SU-DHL-6 (cell line): ENCODE measurements around the gene DNAJC15.

Experiments used
- H2AFZ ChIP-seq: fragments of 200-600 bp; sonication (generic); 2 replicates; pipeline ENCODE4 v1.6.1; 2014; ENCODE audit warnings: low read depth, mild to moderate bottlenecking, moderate library complexity, mixed read lengths, antibody characterized with exemption, low read length; ENCODE audit not compliant: severe bottlenecking
- H3F3A ChIP-seq: fragments of 200-600 bp; shearing (Covaris generic); 2 replicates; pipeline ENCODE4 v1.6.0; 2016; ENCODE audit warnings: antibody characterized with exemption, mild to moderate bottlenecking; ENCODE audit not compliant: insufficient read depth
- H3K27ac ChIP-seq: fragments of 200-600 bp; sonication (generic); 2 replicates; pipeline ENCODE4 v1.5.1; 2016; ENCODE audit warnings: low read depth, mild to moderate bottlenecking, low read length, moderate library complexity, mixed read lengths
- H3K27me3 ChIP-seq: fragments of 200-600 bp; sonication (generic), shearing (Covaris generic); 2 replicates; pipeline ENCODE4 v1.6.0; 2014; ENCODE audit warnings: mild to moderate bottlenecking, low read length
- H3K36me3 ChIP-seq: fragments of 200-600 bp; sonication (generic); 2 replicates; pipeline ENCODE4 v1.6.1; 2014; ENCODE audit warnings: mild to moderate bottlenecking, low read length, mixed read lengths
- H3K4me2 ChIP-seq: fragments of 300-600, 200-600 bp; shearing (Covaris generic), sonication (generic); 2 replicates; pipeline ENCODE4 v1.6.0; 2014; ENCODE audit warnings: low read length, low read depth, mild to moderate bottlenecking; ENCODE audit not compliant: poor library complexity, severe bottlenecking
- H3K4me3 ChIP-seq: fragments of 200-600 bp; sonication (generic); 2 replicates; pipeline ENCODE4 v1.5.1; 2014; ENCODE audit warnings: antibody characterized with exemption, low read length, mild to moderate bottlenecking, mixed read lengths; ENCODE audit not compliant: insufficient read depth, poor library complexity, severe bottlenecking
- H3K79me2 ChIP-seq: fragments of 200-600 bp; sonication (generic); 2 replicates; pipeline ENCODE4 v1.6.1; 2014; ENCODE audit warnings: mild to moderate bottlenecking, low read length, moderate library complexity; ENCODE audit not compliant: insufficient read depth
- H3K9ac ChIP-seq: fragments of 200-600 bp; sonication (generic); 2 replicates; pipeline ENCODE4 v1.7.0; 2014; ENCODE audit warnings: mild to moderate bottlenecking, low read length
- H3K9me2 ChIP-seq: fragments of 200-600 bp; sonication (generic); replicated peaks from 2 replicates; pipeline ENCODE4 v1.6.1; 2014; ENCODE audit warnings: low read length; ENCODE audit not compliant: insufficient read depth
- H3K9me3 ChIP-seq: fragments of 200-600 bp; sonication (generic); 2 replicates; pipeline ENCODE4 v1.6.1; 2014; ENCODE audit warnings: low read length, mixed read lengths; ENCODE audit not compliant: insufficient read depth
- H4K20me1 ChIP-seq: fragments of 200-600 bp; sonication (generic); 2 replicates; pipeline ENCODE4 v1.6.1; 2014; ENCODE audit warnings: low read depth, mild to moderate bottlenecking, antibody characterized with exemption, low read length, moderate library complexity, mixed read lengths
- EZH2phosphoT487 ChIP-seq: fragments of 200-600 bp; sonication (generic), shearing (Covaris generic); conservative IDR thresholded peaks from 2 replicates; pipeline ENCODE4 v1.6.1; 2018; ENCODE audit warnings: mild to moderate bottlenecking, antibody characterized with exemption, low read length, moderate library complexity, mixed read lengths
- TF ChIP-seq, protein P1 (sequence below): fragments of 200-600 bp; sonication (generic); IDR thresholded peaks from one replicate; pipeline ENCODE4 v1.5.1; 2017; ENCODE audit warnings: antibody characterized with exemption, mild to moderate bottlenecking, low read length, moderate library complexity; ENCODE audit not compliant: insufficient read depth, poor library complexity, severe bottlenecking

The DNAJC15 gene

GRCh38 chr13:43095771-43096719, 72.7 kb downstream of the DNAJC15 start:
- Histone ChIP-seq H4K20me1 (no peaks in the 10 kb centered on the region), H3K27ac (no peak overlapping the region), H3K79me2 (no peaks in the 10 kb centered on the region), H3K9me3 (no peaks in the 10 kb centered on the region), H3K4me3 (no peak overlapping the region), H3K36me3 (no peaks in the 10 kb centered on the region), H3K27me3 (no peaks in the 10 kb centered on the region), H3K9me2 (no peaks in the 10 kb centered on the region), H3K4me2 (no peak overlapping the region), H2AFZ (no peak overlapping the region), H3F3A (no peaks in the 10 kb centered on the region), H3K9ac (no peak overlapping the region)
- no peak for TF ChIP-seq EZH2phosphoT487
- TF ChIP-seq, protein P1, sequence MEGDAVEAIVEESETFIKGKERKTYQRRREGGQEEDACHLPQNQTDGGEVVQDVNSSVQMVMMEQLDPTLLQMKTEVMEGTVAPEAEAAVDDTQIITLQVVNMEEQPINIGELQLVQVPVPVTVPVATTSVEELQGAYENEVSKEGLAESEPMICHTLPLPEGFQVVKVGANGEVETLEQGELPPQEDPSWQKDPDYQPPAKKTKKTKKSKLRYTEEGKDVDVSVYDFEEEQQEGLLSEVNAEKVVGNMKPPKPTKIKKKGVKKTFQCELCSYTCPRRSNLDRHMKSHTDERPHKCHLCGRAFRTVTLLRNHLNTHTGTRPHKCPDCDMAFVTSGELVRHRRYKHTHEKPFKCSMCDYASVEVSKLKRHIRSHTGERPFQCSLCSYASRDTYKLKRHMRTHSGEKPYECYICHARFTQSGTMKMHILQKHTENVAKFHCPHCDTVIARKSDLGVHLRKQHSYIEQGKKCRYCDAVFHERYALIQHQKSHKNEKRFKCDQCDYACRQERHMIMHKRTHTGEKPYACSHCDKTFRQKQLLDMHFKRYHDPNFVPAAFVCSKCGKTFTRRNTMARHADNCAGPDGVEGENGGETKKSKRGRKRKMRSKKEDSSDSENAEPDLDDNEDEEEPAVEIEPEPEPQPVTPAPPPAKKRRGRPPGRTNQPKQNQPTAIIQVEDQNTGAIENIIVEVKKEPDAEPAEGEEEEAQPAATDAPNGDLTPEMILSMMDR: no peak

GRCh38 chr13:43100667-43101066, 77.3 kb downstream of the DNAJC15 start:
- Histone ChIP-seq H2AFZ (no peak overlapping the region), H3K27me3 (no peaks in the 10 kb centered on the region), H3K9me3 (no peaks in the 10 kb centered on the region), H3K9ac (no peak overlapping the region), H3K36me3 (no peaks in the 10 kb centered on the region), H3K79me2 (no peaks in the 10 kb centered on the region), H3F3A (no peaks in the 10 kb centered on the region), H3K27ac (no peak overlapping the region), H3K4me3 (no peak overlapping the region), H3K4me2 (no peak overlapping the region), H4K20me1 (no peaks in the 10 kb centered on the region), H3K9me2 (no peaks in the 10 kb centered on the region)
- TF ChIP-seq EZH2phosphoT487: no peak
- TF ChIP-seq, protein P1: no peak

DNA sequence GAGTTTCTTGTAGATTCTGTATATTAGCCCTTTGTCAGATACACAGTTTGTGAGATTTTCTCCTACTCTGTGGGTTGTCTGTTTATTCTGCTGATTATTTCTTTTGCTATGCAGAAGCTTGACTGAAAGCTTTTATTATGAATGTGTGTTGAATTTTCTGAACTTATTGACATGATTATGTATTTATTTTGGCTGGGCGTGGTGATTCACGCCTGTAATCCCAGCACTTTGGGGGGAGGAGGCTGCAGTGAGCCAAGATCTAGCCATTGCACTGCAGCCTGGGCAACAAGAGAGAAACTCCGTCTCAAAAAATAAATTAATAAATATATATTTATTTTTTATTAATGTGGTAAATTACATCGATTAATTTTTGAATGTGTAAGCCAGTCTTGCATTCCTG, 78.9 kb downstream of the DNAJC15 start:
- H3K9me3 ChIP-seq: no peaks in the 10 kb centered on the region
- no peaks in the 10 kb centered on the region for H3F3A ChIP-seq
- H3K4me3 ChIP-seq: no peak overlapping the region
- H3K36me3 ChIP-seq: no peaks in the 10 kb centered on the region
- H3K27ac ChIP-seq: no peak overlapping the region
- no peak overlapping the region for H3K4me2 ChIP-seq
- H3K27me3 ChIP-seq: no peaks in the 10 kb centered on the region
- H4K20me1 ChIP-seq: no peaks in the 10 kb centered on the region
- H2AFZ ChIP-seq: no peak overlapping the region
- no peaks in the 10 kb centered on the region for H3K79me2 ChIP-seq
- H3K9me2 ChIP-seq: no peaks in the 10 kb centered on the region
- no peak overlapping the region for H3K9ac ChIP-seq
- TF ChIP-seq, protein P1: no peak
- TF ChIP-seq EZH2phosphoT487: no peak
